Stimulated activated CD4-positive, alpha-beta T cell treated with anti-CD3 and anti-CD28 coated beads, Interleukin-12 subunit alpha, Interleukin-12 subunit beta, amount 100 ng/mL, for 4 hours (primary cell): ENCODE measurements around the gene SPTLC3.

Experiments used
- DNase-seq: peaks from one replicate; pipeline ENCODE4 v3.0.0-alpha.2; 2020

SPTLC3 gene

GRCh38 chr20:13101706-13102105 is 92.9 kb downstream of the SPTLC3 start:
- DNase-seq = no peak

- no peak for DNase-seq
Observed at GRCh38 chr20:13102237-13102636, 93.5 kb downstream of the SPTLC3 start.

- no peak for DNase-seq
Observed at GRCh38 chr20:13102694-13103093, 93.9 kb downstream of the SPTLC3 start.

- DNase-seq = no peak
Observed at GRCh38 chr20:13105039-13105438, 96.3 kb downstream of the SPTLC3 start.

GRCh38 chr20:13105864-13106457 is 97.2 kb downstream of the SPTLC3 start:
- no peak for DNase-seq

GRCh38 chr20:13109658-13110057 is 100.9 kb downstream of the SPTLC3 start:
- DNase-seq = no peak

GRCh38 chr20:13110796-13111195 is 102.0 kb downstream of the SPTLC3 start:
- DNase-seq = no peak

GRCh38 chr20:13111249-13111911 is 102.6 kb downstream of the SPTLC3 start:
- no peak for DNase-seq

- DNase-seq = no peak
Observed at GRCh38 chr20:13113731-13114130, 105.0 kb downstream of the SPTLC3 start.

- DNase-seq = no peak
Observed at GRCh38 chr20:13117200-13117599, 108.4 kb downstream of the SPTLC3 start.

- DNase-seq = no peak
Observed at GRCh38 chr20:13118676-13119075, 109.9 kb downstream of the SPTLC3 start.

- DNase-seq = peak; percentile 1
Observed at GRCh38 chr20:13119583-13119982, 110.8 kb downstream of the SPTLC3 start.

GRCh38 chr20:13120471-13120870 is 111.7 kb downstream of the SPTLC3 start:
- no peak for DNase-seq

- no peak for DNase-seq
Observed at GRCh38 chr20:13121840-13122515, 113.2 kb downstream of the SPTLC3 start.

GRCh38 chr20:13125486-13125885 is 116.7 kb downstream of the SPTLC3 start:
- DNase-seq = no peak

GRCh38 chr20:13128173-13128572 is 119.4 kb downstream of the SPTLC3 start:
- DNase-seq = no peak

GRCh38 chr20:13130061-13130706 is 121.4 kb downstream of the SPTLC3 start:
- no peak for DNase-seq

- no peak for DNase-seq
Observed at GRCh38 chr20:13130707-13131103, 121.9 kb downstream of the SPTLC3 start.

- no peak for DNase-seq
Observed at GRCh38 chr20:13131688-13132087, 122.9 kb downstream of the SPTLC3 start.

GRCh38 chr20:13139459-13140150 is 130.8 kb downstream of the SPTLC3 start:
- no peak for DNase-seq

- no peak for DNase-seq
Observed at GRCh38 chr20:13140201-13140600, 131.4 kb downstream of the SPTLC3 start.

- no peak for DNase-seq
Observed at GRCh38 chr20:13140775-13141174, 132.0 kb downstream of the SPTLC3 start.

- no peak for DNase-seq
Observed at GRCh38 chr20:13141546-13141945, 132.8 kb downstream of the SPTLC3 start.
